DND-41 (cell line): Measurements from ENCODE around the gene TRIM31.

Experiments
- CTCF ChIP-seq: IDR thresholded peaks from 2 replicates; pipeline ENCODE4 v1.5.1; 2012; ENCODE audit warnings: borderline replicate concordance, low read length, moderate library complexity, mild to moderate bottlenecking; ENCODE audit not compliant: poor library complexity, severe bottlenecking; ENCODE audit errors: extremely low read depth
- EZH2 ChIP-seq: IDR thresholded peaks from 3 replicates; pipeline ENCODE4 v1.6.1; 2012; ENCODE audit warnings: borderline replicate concordance, low read depth, mild to moderate bottlenecking, moderate library complexity, low read length, inconsistent platforms; ENCODE audit not compliant: severe bottlenecking

GRCh38 chr6:30112402-30112994 is 392 bp downstream of the TRIM31 start:
- no peak for TF ChIP-seq CTCF
- TF ChIP-seq EZH2, result no peak
